Endodermal cell (in vitro differentiated cells): ENCODE measurements around the gene DEPP1. TPM values are rescaled to one million over a fixed set of nuclear protein-coding genes. Genes with fewer than 3 reads are reported as not detected.
A peak's percentile ranks its signal among the peaks of the same experiment; 100 is the strongest.

Experiments
- DNase-seq: peaks from one replicate; pipeline ENCODE4 v3.0.0-alpha.2; 2017
- H3K27ac ChIP-seq: 2 replicates; pipeline ENCODE4 v1.5.1; 2013; ENCODE audit warnings: mild to moderate bottlenecking, low read depth, low read length, moderate library complexity
- H3K27me3 ChIP-seq: 2 replicates; pipeline ENCODE4 v1.6.1; 2013; ENCODE audit warnings: mild to moderate bottlenecking, low read length, moderate library complexity; ENCODE audit not compliant: insufficient read depth, control insufficient read depth, poor library complexity, severe bottlenecking
- H3K36me3 ChIP-seq: 2 replicates; pipeline ENCODE4 v1.7.0; 2013; ENCODE audit warnings: mild to moderate bottlenecking, low read length, moderate library complexity; ENCODE audit not compliant: control insufficient read depth, insufficient read depth
- H3K4me1 ChIP-seq: one replicate; pipeline ENCODE4 v1.7.0; 2013; ENCODE audit warnings: low read length; ENCODE audit not compliant: control insufficient read depth, insufficient read depth
- H3K4me3 ChIP-seq: 2 replicates; pipeline ENCODE4 v1.5.1; 2013; ENCODE audit warnings: mild to moderate bottlenecking, low read length, moderate library complexity
- H3K9ac ChIP-seq: 2 replicates; pipeline ENCODE4 v1.6.1; 2013; ENCODE audit warnings: mild to moderate bottlenecking, low read length, moderate library complexity; ENCODE audit not compliant: poor library complexity, severe bottlenecking; ENCODE audit errors: extremely low read depth
- H3K9me3 ChIP-seq: 2 replicates; pipeline ENCODE4 v1.6.1; 2013; ENCODE audit warnings: mild to moderate bottlenecking, low read length, moderate library complexity; ENCODE audit not compliant: control insufficient read depth
- H3K27ac Mint-ChIP-seq: 2 replicates; pipeline ENCODE4 v1.8.0; 2020; ENCODE audit warnings: mixed read lengths
- H3K27me3 Mint-ChIP-seq: 2 replicates; pipeline ENCODE4 v1.8.0; 2021; ENCODE audit warnings: mild to moderate bottlenecking, mixed read lengths; ENCODE audit not compliant: insufficient read depth
- H3K36me3 Mint-ChIP-seq: 2 replicates; pipeline ENCODE4 v1.8.0; 2020; ENCODE audit warnings: low read depth, mixed read lengths
- H3K4me1 Mint-ChIP-seq: 2 replicates; pipeline ENCODE4 v1.8.0; 2020; ENCODE audit warnings: mixed read lengths
- H3K4me3 Mint-ChIP-seq: 2 replicates; pipeline ENCODE4 v1.8.0; 2020; ENCODE audit warnings: mild to moderate bottlenecking, moderate library complexity, mixed read lengths
- H3K9me3 Mint-ChIP-seq: 2 replicates; pipeline ENCODE4 v1.8.0; 2020; ENCODE audit warnings: mild to moderate bottlenecking, mixed read lengths
- CTCF ChIP-seq: fragments of 200-600 bp; sonication (generic); conservative IDR thresholded peaks from 2 replicates; pipeline ENCODE4 v1.5.0; 2021; ENCODE audit warnings: antibody characterized with exemption, mild to moderate bottlenecking
- WGBS, 2 experiments: methylation state at CpG; one replicate each; pipeline versions ENCODE4 v1.1.5 to v1.1.7; 2013; ENCODE audit warnings: missing lambda C conversion rate in 2 of 2, mixed read lengths in 1 of 2; ENCODE audit not compliant: insufficient coverage in 1 of 2, insufficient read length in 1 of 2; 5-methylcytosine and 5-hydroxymethylcytosine counted together
- total RNA-seq, 2 donors: library from RNA; stranded (reverse); fragmentation: NEBNext Ultra II Directional in 1 of 2; extraction: Animal tissue kit (Norgen Biotek cat#: 25700) in 1 of 2; gene quantifications; 2 replicates in 1 of 2; 3 replicates in 1 of 2; pipeline ENCODE4 v1.2.1, GENCODE V29; 2021

DEPP1 gene
- total RNA-seq, 2 donors from 2014 or later = 1.3 to 2.6 TPM

- 93 to 100% methylated on average over 1 to 3 of the region's 3 CpGs for WGBS, 2 experiments
- H3K4me1 Mint-ChIP-seq = peaks cover 11% of the 10 kb centered on the region
These were observed 26.1 kb upstream of the DEPP1 start for GRCh38 chr10:45004661-45005060.

GRCh38 chr10:45003432-45004000, 24.9 kb upstream of the DEPP1 start:
- H3K27me3 Mint-ChIP-seq = no peaks in the 10 kb centered on the region
- WGBS, 2 experiments = 96 to 99% methylated on average over 9 to 10 of the region's 10 CpGs

More at GRCh38 chr10:45004661-45005060, 26.1 kb upstream of the DEPP1 start:
- H3K27ac Mint-ChIP-seq = no peak overlapping the region
- TF ChIP-seq CTCF = no peak
- Histone ChIP-seq H3K4me3 (no peak overlapping the region), H3K36me3 (peaks cover 25% of the 10 kb centered on the region), H3K9me3 (peaks cover 27% of the 10 kb centered on the region), H3K4me1 (no peaks in the 10 kb centered on the region), H3K9ac (no peak overlapping the region), H3K27ac (no peak overlapping the region), H3K27me3 (no peaks in the 10 kb centered on the region)
- peaks cover 33% of the 10 kb centered on the region for H3K9me3 Mint-ChIP-seq
- H3K4me3 Mint-ChIP-seq = no peak overlapping the region
- H3K36me3 Mint-ChIP-seq = peaks cover 30% of the 10 kb centered on the region
- DNase-seq = no peak
- H3K27me3 Mint-ChIP-seq = no peaks in the 10 kb centered on the region

GRCh38 chr10:45001381-45002148, 23.0 kb upstream of the DEPP1 start:
- Histone ChIP-seq H3K27ac (peak overlapping the region; percentile 24), H3K4me3 (peak overlapping the region; percentile 81), H3K4me1 (no peaks in the 10 kb centered on the region), H3K9me3 (peaks cover 27% of the 10 kb centered on the region), H3K36me3 (peaks cover 25% of the 10 kb centered on the region), H3K9ac (peak overlapping the region; percentile 56), H3K27me3 (no peaks in the 10 kb centered on the region)
- Mint-ChIP-seq H3K27ac (peak overlapping the region; percentile 31), H3K36me3 (peaks cover 30% of the 10 kb centered on the region), H3K4me1 (peaks cover 17% of the 10 kb centered on the region), H3K9me3 (peaks cover 33% of the 10 kb centered on the region), H3K27me3 (peaks cover 2% of the 10 kb centered on the region), H3K4me3 (peak overlapping the region; percentile 70)
- WGBS, 2 experiments = 10 to 42% methylated on average over 9 to 12 of the region's 13 CpGs
- peak; percentile 45 for TF ChIP-seq CTCF
- DNase-seq = peak; percentile 74

More at GRCh38 chr10:45003432-45004000, 24.9 kb upstream of the DEPP1 start:
- no peak for TF ChIP-seq CTCF
- Histone ChIP-seq H3K9me3 (peaks cover 27% of the 10 kb centered on the region), H3K4me3 (peak overlapping the region; percentile 41), H3K27ac (no peak overlapping the region), H3K36me3 (peaks cover 25% of the 10 kb centered on the region), H3K4me1 (no peaks in the 10 kb centered on the region), H3K27me3 (no peaks in the 10 kb centered on the region), H3K9ac (no peak overlapping the region)
- no peak overlapping the region for H3K4me3 Mint-ChIP-seq
- peaks cover 17% of the 10 kb centered on the region for H3K4me1 Mint-ChIP-seq
- no peak overlapping the region for H3K27ac Mint-ChIP-seq
- H3K9me3 Mint-ChIP-seq = peaks cover 33% of the 10 kb centered on the region
- peaks cover 30% of the 10 kb centered on the region for H3K36me3 Mint-ChIP-seq
- no peak for DNase-seq
